HG03135 (cell line): ENCODE results near the gene DDX25.

Source experiments
- ATAC-seq: cut with Tn5 transposase; IDR thresholded peaks from one replicate; pipeline ENCODE4 v1.9.1; 2021; ENCODE audit warnings: mild to moderate bottlenecking, moderate library complexity; ENCODE audit not compliant: unreplicated experiment

The DDX25 gene

DNA sequence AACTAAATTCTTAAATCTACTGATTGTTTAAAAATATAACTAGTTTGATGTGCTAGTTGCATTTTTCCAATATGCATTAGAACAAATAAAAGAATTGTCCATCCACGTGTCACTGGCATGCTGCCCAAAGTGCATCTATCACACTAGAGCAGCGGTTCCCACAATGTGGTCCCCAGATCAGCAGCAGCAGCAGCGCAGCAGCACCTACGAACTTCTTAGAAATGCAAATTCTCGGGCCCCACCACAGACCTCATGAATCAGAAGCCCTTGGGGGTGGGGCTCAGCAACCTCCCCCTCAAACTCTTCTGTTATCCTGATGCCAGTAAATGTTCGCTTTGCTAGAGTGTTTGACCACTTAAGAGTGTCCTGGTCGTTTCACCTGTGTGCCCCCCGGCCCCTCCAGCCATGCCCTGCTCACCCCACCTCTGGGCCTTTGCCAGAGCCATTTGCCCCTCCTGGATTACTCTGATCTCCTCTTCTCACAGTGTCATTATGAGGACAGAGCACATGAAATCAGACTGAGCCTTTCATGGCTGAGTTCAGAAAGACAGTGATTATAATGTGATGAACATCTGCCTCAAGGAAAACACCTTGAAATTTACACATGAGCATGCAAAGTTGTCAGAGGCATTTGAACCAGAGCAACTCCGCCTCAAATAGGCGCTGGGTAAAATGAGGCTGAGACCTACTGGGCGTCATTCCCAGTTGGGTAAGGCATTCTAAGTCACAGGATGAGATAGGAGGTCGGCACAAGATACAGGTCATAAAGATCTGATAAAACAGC, 28.9 kb downstream of the DDX25 start:
- no peak for ATAC-seq

DNA sequence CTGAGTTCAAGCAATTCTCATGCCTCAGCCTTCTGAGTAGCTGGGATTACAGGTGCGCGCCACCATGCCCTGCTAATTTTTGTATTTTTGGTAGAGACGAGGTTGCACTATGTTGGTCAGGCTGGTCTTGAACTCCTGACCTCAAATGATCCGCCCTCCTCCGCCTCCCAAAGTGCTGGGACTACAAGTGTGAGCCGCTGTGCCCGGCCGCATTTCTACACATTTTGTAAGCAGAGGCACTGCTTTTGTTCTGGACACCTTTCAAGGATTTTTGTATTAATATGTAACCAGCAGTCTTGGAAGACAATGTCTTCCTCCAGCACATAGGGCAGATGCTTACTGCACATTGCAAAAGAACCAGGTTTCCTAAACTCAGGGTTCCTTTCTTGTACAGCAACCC, 30.2 kb downstream of the DDX25 start:
- ATAC-seq = no peak

DNA sequence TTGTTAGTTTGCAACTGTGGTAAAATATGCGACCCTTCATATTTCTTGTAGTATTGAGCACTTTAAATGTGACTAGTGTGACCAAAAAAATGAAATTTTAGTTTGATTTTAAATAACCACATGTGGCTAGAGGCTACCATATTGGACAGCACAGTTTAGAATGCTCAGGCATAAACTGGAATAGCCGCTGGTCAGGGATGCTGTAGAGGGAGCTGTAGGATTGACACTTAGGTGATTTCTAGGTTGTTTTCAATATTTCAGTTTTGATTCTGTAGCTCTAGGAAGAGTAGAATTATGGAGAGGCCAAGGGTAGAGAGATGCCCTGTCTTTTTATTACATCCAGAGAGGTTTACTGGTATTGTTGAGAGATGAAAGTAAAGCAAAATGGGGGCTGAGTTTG, 30.7 kb downstream of the DDX25 start:
- no peak for ATAC-seq

DNA sequence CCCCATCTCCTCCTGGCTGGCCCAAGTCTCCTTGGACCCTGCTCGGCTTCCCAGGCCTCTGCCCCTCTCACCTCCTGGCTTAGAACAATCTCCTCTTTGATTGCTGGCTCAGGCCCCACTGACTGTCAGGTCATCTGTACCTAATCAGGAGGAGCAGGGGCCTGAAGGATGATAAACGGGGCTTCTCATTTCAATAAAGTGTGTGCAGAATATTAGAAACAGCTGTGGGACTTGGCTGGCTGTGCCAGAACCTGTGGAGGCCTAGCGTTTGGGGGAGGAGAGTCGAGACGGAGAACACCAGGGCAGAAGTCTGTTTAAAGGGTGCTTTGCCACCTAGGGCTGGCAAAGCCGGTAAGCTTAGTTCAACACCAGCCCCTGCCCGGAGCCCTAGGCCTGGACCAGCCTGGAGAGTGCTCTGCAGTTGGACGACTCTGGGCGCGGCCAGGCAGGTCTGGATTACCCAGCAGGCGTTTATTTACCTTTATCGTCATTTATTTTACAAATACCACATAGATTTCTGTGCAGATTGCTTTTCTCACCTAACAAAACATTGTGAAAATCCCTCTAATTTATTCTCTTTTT, 31.4 kb downstream of the DDX25 start:
- ATAC-seq = no peak

DNA sequence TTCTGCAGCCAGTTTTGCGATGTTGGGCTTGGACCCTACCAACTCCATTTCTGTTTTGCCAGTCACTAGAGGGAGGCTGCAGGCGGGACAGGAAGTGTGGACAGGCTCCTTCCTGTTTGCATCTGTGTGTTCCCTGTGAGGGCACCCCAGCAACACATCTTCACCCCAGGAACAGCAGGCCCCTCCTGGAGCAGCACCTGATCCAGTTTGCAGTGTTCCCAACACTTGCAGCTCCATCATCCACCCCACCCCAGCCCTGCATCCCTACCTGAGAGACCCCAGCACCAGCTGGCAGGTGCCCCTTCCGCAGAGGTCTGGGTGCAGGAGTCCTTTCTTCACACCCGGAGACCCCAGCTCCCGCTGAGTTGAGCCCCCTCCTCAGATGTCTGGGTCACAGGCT, 34.1 kb downstream of the DDX25 start:
- ATAC-seq = no peak

DNA sequence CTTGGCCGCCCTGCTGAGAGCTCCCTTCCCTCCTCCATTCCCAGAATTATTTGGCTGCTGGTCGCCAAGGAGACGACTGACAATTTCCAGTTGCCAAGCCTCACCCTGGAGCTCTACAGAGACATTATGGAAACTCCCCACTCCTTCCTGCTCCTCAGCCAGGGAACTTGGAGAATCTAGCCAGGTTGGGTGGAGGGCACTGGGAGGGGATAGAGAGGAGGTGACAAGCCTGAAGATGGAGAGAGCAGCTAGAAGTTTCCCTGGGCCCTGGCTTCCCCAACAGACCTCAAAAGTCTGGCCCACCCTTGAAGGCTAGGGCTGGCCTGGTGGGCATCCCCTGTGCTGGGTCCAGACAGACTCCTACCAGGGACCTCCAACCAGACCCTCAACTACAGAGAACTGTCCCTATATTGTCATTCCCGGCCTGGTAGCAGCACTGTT, 34.8 kb downstream of the DDX25 start:
- ATAC-seq = no peak

DNA sequence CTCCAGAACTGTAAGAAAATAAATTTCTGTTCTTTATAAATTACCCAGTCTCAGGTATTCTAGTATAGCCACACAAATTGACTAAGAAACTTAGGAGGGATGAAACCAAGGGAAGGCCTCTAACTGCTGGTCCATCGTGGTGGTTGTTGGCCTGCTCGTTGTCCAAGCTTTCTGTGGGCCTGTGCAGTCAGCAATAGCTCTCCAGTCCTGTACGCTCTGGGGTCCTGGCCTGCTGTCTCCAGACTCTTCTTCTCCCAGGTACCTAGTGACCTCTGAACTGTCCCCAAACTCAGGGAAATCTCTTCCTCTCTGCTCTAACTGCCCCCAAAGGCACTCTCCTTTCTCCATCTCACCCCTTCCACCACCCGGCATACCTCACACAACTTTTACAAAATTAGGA, 35.8 kb downstream of the DDX25 start:
- no peak for ATAC-seq

DNA sequence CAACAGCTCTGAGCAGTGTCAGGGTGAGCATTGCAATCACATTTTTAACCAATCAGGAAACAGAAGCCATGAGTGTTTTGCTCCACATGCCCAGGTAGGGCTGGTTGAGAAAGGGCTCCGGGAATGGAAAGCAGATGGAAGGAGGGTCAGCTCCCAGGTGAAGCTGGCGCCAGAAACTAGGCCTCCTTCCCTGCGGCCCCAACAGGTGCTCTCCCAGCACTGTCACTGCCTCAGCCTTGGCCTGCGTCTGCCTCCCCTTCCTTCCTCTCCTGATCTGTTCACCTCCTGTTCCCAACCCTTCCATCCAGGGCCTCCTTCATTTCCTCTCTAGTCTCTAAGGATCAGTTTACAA, 36.9 kb downstream of the DDX25 start:
- ATAC-seq = no peak

DNA sequence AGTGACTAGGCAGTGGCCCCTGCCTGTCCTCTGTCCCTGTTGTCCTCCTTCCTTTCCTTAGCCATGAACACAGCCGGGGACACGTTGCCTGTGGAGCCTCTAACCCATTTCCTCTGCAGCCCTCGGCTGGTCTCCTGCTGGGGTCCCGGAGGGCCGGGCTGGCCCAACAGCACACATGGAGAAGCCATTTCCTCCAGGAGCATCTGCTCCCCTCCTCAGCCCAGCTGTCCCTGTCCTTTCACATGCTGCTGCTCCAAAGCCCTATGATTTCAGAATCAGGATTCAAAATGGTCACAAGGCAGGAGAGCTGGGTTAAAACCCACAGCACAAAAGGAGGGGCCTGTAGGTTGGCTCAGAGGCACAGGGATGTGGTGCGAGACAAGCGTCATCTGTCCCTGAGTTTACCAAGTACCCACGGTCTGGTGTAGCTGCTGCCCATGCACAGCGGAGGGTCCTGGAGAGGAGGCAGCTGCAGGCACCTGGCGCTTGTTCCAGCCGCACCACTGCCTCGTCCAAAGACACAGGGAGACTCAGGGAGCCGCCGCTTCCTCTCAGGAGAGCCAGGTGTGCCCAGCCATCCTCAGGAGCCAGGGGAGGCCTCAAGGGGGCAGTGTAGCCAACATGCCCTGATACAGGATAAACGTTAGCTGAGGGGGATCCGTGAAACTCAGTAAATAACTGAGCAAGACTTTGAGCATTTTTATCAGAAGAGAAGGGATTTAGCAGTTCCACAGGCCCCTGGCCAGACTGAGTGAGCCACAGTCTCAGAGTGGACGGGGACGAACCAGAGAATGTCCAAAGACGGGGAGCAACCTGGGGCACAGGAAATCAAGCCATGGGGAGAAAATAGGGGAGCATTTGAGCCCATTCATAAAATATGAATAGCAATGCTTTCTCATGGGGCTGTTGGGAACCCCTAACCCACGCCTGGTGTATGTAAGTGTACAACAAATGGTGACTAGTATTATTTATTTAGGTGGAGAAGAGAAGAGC, 37.6 kb downstream of the DDX25 start:
- no peak for ATAC-seq

DNA sequence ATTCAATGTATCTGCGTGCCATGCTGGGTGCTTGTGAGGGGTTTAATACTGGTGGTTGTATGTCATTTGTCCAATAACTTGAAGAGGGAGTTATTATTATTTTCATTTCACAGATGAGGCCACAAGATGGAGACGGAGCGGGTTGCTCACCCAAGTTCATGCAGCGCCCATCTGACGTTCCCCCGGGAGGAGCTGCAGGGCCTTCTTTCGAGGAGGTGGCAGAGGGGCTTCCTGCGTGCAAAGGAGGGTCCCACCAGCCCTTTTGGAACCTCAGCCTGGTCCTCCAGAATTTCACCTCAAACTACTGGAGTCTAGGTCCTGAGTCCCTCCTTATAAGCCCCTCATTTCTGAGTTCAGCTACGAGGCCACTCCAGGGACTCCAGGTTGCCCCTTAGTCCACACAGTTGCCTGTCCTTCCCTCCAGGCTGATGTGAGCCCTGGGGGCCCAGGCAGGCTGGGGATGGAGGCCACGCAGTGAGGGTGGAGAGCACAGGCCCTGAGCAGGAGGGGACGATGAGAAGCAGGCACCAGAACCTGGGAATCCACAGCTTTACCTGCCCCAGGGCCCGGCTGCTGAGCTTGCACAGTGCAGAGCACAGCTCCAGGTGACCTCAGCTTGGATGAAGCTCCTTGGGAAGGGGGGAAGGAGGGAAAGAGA, 38.6 kb downstream of the DDX25 start:
- ATAC-seq = no peak

DNA sequence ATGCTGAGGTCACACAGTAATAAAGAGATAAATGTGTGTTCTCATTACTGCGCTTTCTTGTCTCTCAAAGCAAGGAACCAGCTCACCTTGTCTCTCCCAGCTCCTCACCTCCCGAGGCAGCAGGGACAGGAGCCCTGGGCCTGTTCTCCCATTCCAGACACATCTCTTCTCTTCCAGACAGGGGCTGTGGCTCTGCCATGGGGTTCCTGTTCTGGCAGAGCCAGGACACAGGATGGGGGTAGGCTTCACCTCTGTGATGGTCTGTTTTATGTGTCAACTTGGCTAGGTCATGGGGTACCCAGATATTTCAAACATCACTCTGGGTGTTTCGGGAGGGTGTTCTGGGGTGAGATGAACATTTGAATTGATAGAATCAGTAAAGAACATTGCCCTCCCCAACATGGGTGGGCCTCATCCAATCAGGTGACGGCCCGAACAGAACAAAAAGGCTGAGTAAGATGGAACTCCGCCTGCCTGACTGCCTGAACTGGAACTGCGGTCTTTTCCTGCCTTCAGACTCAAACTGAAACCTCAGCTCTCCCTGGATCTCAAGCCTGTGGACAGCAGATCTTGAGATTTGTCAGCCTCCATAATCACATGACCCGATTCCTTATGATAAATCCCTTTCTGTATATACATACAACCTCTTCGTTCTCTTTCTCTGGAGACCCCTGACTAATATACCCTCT, 39.5 kb downstream of the DDX25 start:
- no peak for ATAC-seq

DNA sequence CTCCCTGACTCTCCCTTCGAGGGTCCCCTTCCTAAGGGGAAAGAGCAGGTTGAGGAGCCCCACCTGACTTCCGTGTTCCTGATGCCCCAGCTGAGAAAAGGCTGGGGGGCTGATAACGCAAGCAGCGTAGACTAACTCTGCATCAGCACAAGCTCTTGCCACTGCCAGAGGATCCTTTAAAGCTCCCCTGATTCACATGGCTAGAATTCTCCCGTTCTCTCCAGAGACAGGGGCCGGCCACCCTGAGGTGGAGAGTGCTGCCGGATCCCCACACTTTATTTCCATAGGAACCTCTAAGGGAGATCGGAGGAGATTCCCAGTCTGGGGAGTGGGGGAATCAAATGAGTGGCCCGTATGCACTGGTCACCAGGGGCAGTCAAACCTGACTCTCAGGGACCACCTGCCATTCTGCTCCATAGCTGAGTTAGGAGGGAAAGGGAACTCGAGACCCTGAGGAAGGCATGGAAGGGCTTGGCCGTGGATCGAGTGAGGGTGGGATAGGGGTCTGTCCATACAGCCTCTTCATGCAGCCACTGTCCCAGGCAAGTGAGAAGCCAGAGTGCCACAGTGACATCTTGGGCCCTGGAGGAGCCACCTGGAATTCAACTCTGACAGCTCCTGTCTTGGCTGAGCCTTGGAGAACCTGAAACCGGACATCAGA, 40.2 kb downstream of the DDX25 start:
- ATAC-seq = no peak

DNA sequence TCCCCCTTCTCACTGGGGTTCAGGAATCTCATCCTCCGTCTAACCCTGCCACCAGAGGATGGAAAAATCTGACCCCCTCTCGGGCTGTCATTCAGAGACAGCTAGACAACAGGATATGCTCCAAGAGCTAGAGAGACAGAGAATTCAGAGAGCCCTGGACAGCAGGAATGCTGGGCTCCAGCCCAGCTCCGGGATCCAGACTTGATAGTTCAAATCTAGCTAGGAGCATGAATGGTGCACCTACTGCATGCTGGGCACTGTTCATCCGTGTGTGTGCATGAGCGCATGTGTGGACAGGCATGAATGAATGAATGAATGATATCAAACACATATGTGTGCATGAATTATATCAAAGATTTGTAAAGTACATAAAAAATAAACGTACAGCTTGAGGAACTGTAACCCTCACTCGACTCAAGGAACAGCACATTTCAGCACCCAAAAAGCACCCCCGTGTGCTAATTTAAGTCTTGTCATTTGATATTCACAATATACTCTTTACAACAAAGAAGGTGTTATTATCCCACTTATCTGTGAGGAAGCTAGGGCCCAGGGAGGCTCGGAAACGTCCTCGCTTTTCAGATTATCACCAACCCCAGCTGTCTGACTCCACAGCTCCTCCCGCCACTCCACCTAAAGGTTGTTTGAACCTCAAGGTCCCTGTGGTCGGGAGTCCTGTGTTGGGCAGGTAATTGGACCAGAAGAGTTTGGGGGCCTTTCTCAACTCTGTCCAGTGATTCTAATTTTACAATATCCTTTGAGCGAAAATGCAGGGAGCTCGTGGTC, 40.9 kb downstream of the DDX25 start:
- ATAC-seq = no peak

DNA sequence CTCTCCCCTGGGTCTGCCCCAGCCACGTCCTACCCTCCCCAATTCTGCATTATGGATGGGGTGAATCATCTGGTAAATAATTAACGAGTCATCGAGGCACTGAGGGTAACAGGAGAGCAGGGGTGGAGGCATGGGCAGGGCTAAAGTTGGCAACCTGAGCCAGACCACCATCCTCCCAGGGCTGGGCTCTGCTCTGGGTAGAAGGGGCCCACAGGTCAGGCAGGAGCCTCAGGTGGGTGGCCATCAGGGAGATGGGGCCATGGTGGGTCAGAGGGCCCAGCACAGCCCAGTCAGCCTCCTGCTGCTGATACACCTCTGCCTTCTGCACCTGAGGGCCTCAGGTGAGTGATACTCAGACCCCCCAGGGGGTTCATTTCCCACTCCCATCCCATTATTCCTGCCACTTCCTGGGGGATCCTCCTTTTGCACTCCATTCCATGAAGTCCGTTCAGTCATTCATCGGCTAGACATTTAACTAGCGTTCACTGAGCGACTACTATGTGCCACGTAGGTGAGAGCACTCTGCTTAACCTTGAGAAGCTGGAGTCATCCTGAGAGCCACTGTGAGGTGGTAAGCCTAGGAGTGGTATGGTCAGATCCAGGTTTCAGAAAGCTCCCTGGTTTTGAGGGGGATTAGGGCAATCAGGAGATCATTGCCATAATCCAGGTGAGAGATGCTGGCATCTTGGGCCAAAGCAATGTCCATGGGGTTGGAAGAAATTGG, 41.7 kb downstream of the DDX25 start, which contains the start of gene VSIG10L2:
Gene VSIG10L2, plus strand, starts transcription at position 248 of the 724 bp plus-strand sequence. Its CDS starts 12 bp downstream, at position 260.
- ATAC-seq = no peak

DNA sequence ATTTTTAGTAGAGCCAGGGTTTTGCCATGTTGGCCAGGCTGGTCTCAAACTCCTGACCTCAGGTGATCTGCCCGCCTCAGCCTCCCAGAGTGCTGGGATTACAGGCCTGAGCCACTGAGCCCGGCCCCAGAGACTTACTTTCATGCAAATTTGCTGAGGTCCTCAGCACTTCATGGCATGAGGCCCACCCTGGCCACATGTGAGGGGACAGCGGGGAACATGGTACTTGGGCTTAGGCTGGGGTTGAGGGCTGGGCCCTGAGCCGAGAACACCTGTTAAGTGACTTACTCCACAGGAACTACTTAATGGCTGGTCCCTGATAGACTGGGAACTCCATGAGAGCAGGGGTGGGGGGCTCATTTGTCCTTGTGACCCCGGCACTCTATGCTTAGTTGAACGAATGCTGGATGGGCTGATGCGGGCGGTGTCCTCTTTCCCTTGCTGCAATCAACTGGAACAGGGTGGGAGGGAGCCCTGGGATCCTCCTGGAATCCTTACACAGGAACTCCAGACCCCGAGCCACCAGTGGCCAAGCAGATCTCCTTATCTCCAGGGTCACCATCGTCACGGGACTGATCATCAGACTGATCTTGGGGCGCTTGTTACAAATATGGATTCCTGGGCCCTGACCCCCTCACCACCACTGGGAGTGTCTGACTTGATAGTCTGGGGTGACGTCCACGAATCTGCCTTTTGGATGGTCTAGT, 42.6 kb downstream of the DDX25 start:
- no peak for ATAC-seq

DNA sequence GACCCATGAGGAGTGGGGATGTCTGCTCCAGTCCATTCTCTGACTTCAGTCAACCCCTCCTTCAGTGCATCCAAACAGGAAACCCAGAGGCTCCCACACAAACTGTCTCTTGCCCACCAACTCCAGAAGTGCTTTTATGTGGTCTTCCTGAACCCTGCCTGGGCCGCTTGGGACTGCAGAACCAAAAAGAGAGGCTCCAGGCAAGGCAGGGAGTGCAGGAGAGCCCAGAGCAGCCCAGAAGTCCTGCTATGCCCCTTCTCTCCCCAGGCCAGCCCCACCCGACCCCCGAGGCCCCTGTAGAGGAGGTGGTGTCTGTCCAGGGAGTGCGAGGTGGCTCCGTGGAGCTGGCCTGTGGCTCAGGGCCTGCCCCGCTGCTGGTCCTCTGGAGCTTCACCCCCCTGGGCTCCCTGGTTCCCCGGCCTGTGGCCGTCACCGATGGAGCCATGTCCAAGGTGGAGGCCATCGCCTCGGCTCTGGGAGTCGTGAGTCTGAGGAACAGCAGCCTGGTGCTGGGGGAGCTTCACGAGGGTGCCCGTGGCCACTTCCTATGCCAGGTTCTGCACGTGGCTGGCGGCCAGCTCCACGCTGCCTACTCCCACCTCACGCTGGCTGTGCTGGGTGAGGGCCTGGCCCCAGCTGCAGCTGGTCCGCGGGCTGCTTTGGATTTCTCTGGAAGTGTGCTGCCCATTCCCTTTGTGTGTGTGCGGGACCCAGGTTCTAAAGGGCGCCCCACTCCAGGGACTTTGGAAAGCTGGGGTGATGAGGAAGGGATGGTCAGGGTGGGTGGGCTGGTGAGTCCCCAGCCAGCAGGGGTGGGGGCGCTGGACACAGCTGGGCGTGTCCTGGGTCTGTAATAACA, 43.3 kb downstream of the DDX25 start:
- no peak for ATAC-seq
